ENCODE data around the gene IRF9.

IRF9 gene

DNA sequence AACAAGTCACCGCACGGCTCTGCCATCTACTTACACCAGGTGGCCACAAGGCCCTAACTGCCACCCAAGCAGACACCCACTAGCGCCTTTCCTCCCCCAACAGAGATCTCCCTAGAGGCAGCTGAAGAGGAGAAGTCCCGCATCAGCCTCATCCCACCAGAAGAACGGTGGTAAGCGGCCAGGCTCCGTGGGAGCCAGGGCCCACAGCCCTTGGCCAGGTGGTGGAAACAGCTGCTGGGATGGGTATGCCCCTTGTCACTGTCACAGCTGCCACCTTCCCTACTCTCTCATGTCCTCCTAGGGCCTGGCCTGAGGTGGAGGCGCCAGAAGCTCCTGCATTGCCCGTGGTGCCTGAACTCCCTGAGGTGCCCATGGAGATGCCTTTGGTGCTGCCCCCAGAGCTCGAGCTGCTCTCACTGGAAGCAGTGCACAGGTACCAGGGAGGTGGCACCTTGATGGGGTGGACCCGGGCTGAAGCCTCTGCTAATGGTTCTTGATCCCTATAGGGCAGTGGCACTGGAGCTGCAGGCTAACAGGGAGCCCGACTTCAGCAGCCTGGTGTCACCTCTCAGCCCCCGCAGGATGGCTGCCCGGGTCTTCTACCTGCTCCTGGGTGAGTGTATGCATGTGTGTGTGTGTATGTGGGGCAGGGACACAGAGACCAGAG is 18.4 kb downstream of the IRF9 start:
- DNase-seq = no peak

DNA sequence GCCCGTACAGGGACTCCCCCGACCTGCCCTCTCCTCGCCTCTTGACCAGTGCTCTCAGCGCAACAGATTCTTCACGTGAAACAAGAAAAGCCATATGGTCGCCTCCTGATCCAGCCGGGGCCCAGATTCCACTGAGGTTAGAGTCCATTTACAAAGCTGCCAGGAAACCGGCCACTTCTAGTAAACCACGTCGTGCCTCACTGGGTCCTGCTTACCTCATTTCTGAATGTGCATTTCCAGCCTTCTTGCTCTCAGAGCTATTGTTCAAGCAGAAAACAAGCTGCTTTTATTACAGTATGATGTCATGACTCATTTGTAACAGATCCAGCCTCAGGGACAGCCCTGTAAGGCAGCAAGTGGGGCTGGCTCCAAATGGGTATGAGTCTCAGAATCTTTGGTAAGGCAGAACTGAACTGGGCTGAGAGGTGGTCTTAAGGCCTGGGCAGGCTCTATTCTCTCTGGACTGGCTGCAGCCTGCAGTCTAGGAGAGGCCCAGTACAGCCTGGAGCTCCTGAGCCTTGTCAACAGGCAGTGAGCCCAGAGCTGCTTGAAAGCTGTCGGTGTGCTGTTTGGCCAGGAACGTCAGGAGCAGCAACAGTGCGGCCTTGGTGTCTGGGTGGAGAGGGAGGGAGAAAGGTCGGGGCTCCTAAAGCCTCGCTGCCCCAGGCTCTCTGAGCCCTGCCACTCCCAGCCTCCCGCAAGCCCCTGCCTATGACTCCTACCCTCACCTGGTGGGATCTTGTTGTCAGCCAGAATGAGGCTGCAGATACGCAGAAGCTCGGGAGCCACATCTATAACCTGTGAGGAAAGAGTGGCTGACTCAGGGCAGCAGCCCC is 19.1 kb downstream of the IRF9 start:
- no peak for DNase-seq

- DNase-seq = no peak
Observed at GRCh38 chr14:24181371-24182077, 20.5 kb downstream of the IRF9 start.

- DNase-seq = no peak
Observed at GRCh38 chr14:24182110-24182882, 21.2 kb downstream of the IRF9 start.

GRCh38 chr14:24183014-24183481 is 22.0 kb downstream of the IRF9 start:
- DNase-seq = no peak

GRCh38 chr14:24184104-24184970 is 23.3 kb downstream of the IRF9 start:
- no peak for DNase-seq

- no peak for DNase-seq
Observed at GRCh38 chr14:24185026-24185425, 24.0 kb downstream of the IRF9 start.

GRCh38 chr14:24185741-24186140 is 24.7 kb downstream of the IRF9 start:
- DNase-seq = no peak

DNA sequence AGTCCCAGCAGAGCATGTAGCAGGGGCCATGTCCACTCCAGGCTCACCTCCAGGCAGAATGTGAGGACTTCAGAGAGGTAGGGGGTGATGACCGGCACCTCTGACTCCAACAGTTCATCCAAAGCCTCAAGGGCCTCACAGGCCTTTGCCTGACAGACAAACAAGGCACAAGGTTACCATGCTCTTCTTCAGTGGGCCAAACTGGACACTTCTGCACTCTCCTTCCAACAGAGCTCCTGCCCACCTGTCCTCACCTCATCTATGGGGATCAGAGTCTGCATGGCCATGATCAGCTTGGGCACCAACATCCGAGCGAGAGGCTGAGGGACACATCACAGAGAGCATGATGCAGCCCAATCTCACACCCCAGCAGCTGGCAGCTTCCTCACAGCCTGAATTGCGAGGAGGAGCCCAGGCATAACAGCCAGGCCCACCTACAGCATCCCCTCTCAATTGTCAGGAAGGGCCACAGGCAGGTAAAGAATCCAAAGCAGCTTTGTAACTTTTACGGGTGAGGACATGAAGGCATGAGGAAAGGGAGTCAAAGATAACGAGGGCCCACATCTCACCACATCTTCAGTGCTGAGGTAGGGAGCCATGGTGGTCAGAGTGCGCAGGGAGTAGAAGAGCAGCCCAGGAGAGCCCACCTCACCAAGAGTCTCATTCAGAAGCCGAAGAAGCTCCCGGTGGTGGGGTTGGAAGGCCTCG is 25.9 kb downstream of the IRF9 start:
- DNase-seq = no peak

DNA sequence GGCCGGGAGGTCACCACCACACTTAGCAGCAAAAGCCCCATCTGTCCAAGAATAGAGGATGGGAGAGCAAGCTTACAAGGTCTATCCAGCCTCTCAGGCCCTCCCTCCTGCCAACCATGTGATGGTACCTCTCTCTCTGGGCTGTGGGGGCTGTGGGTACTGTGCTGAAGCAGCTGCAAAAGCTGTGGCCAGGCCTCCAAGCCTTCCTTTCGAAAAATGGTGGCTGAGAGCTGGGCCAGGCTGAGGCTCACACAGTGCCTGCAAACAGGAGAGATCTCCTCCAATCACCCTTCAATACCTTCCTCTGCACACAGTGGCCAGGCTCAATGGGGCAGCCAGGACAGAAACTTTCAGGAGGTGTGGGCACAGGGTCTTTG is 26.5 kb downstream of the IRF9 start:
- no peak for DNase-seq

DNA sequence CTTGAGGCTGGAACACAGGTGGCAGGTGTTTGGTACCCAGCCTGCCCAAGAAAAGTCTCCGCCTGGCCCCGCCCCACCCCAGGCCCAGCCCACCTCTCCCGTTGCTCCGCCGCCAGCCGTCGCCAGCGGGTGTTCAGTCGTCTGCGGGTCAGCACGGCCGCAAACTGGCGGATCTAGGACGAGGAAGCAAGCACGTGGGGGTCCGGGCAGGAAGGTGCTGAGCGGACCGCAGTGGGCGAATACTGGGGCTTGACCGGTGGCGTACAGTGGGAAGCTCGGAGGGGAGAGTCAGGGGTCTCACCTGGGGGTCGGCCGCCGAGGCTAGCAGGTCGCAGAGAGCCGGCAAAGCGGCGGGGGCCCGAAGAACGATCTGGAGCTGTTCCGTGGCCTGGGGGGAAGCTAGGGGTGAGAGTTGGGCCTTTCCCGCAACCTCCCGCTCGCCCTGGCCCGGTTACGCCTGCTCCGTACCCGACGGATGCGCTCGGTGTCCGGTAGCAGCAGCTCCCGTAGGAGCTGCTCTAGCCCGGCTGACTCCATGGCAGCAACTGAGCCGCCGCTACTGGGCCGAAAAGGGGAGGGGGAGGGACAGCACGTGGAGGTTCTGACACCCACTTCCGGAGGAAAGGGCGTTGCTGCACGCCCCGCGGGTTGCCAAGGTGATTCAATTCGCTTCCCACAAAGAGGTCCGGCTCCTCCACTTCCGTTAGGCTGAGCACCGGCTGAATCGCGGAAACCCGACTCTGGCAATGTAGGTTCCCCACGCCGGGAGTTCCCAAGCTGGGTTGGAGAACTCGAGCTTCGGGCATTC is 27.4 kb downstream of the IRF9 start, which contains the start of gene IPO4:
Gene IPO4, minus strand, starts transcription at position 566 of the 808 bp plus-strand sequence. Its CDS starts 29 bp downstream, at position 537.
- DNase-seq = peak; percentile 94

DNA sequence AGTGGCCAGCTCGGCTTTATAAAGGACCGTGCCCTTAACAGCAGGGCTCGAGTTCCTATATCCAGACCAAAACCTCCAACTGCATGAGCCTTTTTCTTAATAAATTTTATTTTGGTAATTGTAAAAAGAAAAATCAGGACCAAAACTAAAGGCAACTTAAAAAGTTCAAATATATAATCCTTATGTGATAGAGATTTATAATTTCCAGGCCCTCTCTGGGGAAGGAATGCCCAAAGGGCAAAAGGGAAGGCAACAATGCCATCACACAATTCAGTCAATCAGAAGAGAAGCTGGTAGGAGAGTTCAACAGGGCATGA is 28.0 kb downstream of the IRF9 start:
- no peak for DNase-seq

DNA sequence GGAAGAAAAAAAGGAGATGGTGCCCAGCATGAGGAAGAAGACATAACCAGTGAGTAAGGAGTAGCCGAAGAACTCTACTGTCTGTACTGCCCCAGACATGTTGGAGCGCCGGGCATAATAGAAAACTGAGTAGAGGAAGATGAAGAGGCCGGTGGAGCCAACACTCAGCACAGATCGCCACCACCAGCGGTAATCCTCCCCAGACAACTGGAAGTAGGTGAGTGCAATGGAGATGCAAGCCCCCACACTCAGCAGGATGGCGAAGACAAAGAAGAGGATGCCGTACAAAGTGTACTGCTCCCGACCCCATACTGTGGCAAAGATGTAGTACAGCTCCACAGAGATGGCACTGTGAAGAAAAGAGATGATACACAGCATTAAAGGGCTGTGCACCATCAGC is 28.4 kb downstream of the IRF9 start:
- no peak for DNase-seq

DNA sequence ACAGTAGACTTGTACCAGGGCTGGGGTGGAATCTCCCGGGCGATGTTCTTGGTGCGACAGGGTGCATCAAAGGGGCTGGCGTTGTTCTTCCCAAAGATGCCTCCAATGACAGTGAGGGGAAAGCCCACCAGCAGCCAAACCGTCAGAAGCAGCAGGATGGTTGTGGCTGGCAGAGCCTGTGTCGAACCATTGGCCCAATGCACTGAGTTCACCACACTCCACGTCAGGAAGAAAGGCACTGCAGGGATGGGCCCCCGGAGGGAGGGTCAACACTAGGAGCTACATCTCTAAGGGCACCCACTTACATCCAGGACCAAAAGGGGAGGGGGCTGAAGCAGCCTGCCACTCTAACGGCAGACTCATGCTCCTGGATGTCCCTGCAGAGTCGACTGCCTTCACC is 29.4 kb downstream of the IRF9 start:
- no peak for DNase-seq

GRCh38 chr14:24192933-24193332 is 31.9 kb downstream of the IRF9 start:
- no peak for DNase-seq

DNA sequence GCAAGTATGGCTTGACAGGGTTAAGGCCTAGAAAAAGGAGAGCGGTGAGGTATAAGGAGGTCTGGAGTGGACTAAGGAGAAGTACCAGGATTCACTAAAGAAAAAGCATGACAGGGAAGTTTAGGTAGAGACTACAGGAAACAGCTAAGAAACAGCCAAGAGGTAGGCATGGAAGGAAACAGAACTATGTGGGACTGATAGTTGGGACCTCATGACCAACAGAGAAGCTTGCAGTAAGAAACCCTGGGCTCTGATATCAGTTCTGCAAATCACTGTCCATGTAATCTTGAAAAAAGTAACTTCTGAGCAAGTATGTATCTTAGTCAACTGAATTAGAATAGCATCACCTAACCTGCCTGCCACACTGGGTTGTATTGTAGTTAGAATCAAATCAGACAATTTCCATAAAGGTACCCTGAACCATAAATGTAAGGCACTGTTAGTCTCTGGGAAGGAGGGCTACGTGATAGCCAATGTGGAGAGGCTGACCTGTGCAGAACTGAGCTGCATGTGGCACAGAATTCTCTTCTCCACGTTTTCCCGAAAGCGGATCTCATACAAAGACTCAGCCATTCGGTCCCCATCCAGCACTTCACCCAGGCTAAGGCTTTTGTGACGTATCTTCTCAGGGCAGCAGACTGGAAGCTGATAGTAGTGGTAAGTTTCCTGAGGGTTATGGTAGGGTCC is 33.3 kb downstream of the IRF9 start:
- DNase-seq = no peak

DNA sequence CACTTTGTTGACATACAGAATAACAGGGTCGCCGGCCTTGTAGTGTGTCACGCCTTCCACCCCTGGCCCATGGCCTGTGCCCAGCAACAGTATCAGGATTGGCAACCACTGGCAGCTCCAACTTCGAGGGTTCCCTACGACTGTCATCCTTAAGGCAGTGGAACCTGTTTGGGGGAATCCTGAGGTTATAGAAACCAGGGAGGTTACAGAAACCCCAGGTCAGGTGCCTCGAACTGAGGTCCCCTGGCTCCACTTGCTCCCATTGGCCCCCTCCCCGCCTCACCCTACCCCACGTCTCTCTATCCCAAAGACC is 33.8 kb downstream of the IRF9 start:
- DNase-seq = no peak

- peak; percentile 83 for DNase-seq
Observed at GRCh38 chr14:24195186-24196070, 34.4 kb downstream of the IRF9 start, which contains the start of gene TM9SF1. TM9SF1 (minus strand) TSS chr14:24195441; CDS start chr14:24195019, 422 bp downstream.
